ENCODE measurements around the gene RLBP1.

RLBP1 gene

GRCh38 chr15:89231832-89232231 lies 10.5 kb upstream of the RLBP1 start:
- H3K36me3 ChIP-seq (ENCODE audit: insufficient read depth, insufficient read length, low read length): no peaks in the 10 kb centered on the region
- H3K4me1 ChIP-seq (ENCODE audit: insufficient read depth, insufficient read length): peaks cover under 1% of the 10 kb centered on the region
- no peak overlapping the region for H3K9ac ChIP-seq (ENCODE audit: insufficient read length, low read depth)
- TF ChIP-seq SUZ12 (IDR thresholded peaks at IDR 0.05; ENCODE audit: extremely low read depth, insufficient read depth, insufficient read length): no peak
- no peak for TF ChIP-seq ZNF274 (IDR thresholded peaks at IDR 0.05; ENCODE audit: low read depth, low read length)
- no peak for TF ChIP-seq YY1 (IDR thresholded peaks at IDR 0.05; ENCODE audit: insufficient read depth, insufficient read length)
- DNase-seq (ENCODE audit: low read depth, low spot score): no peak
- H3K9me3 ChIP-seq (ENCODE audit: insufficient read depth, low read length): no peaks in the 10 kb centered on the region
- no peak overlapping the region for H3K4me3 ChIP-seq (ENCODE audit: insufficient read length, low read depth)
- no peaks in the 10 kb centered on the region for H3K27me3 ChIP-seq (ENCODE audit: insufficient read depth, insufficient read length)

GRCh38 chr15:89230277-89230676 lies 8.9 kb upstream of the RLBP1 start:
- Histone ChIP-seq H3K9ac (ENCODE audit: insufficient read length, low read depth) (no peak overlapping the region), H3K9me3 (ENCODE audit: insufficient read depth, low read length) (no peaks in the 10 kb centered on the region), H3K4me3 (ENCODE audit: insufficient read length, low read depth) (no peak overlapping the region), H3K4me1 (ENCODE audit: insufficient read depth, insufficient read length) (peaks cover 3% of the 10 kb centered on the region), H3K36me3 (ENCODE audit: insufficient read depth, insufficient read length, low read length) (no peaks in the 10 kb centered on the region), H3K27me3 (ENCODE audit: insufficient read depth, insufficient read length) (no peaks in the 10 kb centered on the region)
- no peak for TF ChIP-seq SUZ12 (IDR thresholded peaks at IDR 0.05; ENCODE audit: extremely low read depth, insufficient read depth, insufficient read length)
- TF ChIP-seq ZNF274 (IDR thresholded peaks at IDR 0.05; ENCODE audit: low read depth, low read length): no peak
- no peak for TF ChIP-seq YY1 (IDR thresholded peaks at IDR 0.05; ENCODE audit: insufficient read depth, insufficient read length)
- no peak for DNase-seq (ENCODE audit: low read depth, low spot score)

GRCh38 chr15:89227425-89227824 lies 6.0 kb upstream of the RLBP1 start:
- peaks cover 3% of the 10 kb centered on the region for H3K4me1 ChIP-seq (ENCODE audit: insufficient read depth, insufficient read length)
- no peak for DNase-seq (ENCODE audit: low read depth, low spot score)
- H3K9me3 ChIP-seq (ENCODE audit: insufficient read depth, low read length): no peaks in the 10 kb centered on the region
- no peak overlapping the region for H3K9ac ChIP-seq (ENCODE audit: insufficient read length, low read depth)
- TF ChIP-seq SUZ12 (IDR thresholded peaks at IDR 0.05; ENCODE audit: extremely low read depth, insufficient read depth, insufficient read length) (no peak), YY1 (IDR thresholded peaks at IDR 0.05; ENCODE audit: insufficient read depth, insufficient read length) (no peak), ZNF274 (IDR thresholded peaks at IDR 0.05; ENCODE audit: low read depth, low read length) (no peak)
- H3K36me3 ChIP-seq (ENCODE audit: insufficient read depth, insufficient read length, low read length): no peaks in the 10 kb centered on the region
- no peaks in the 10 kb centered on the region for H3K27me3 ChIP-seq (ENCODE audit: insufficient read depth, insufficient read length)
- no peak overlapping the region for H3K4me3 ChIP-seq (ENCODE audit: insufficient read length, low read depth)

GRCh38 chr15:89226359-89227221 lies 5.2 kb upstream of the RLBP1 start:
- no peak overlapping the region for H3K9ac ChIP-seq (ENCODE audit: insufficient read length, low read depth)
- no peak overlapping the region for H3K4me3 ChIP-seq (ENCODE audit: insufficient read length, low read depth)
- TF ChIP-seq SUZ12 (IDR thresholded peaks at IDR 0.05; ENCODE audit: extremely low read depth, insufficient read depth, insufficient read length) (no peak), YY1 (IDR thresholded peaks at IDR 0.05; ENCODE audit: insufficient read depth, insufficient read length) (no peak), ZNF274 (IDR thresholded peaks at IDR 0.05; ENCODE audit: low read depth, low read length) (no peak)
- no peaks in the 10 kb centered on the region for H3K27me3 ChIP-seq (ENCODE audit: insufficient read depth, insufficient read length)
- DNase-seq (ENCODE audit: low read depth, low spot score): no peak
- H3K4me1 ChIP-seq (ENCODE audit: insufficient read depth, insufficient read length): peaks cover 3% of the 10 kb centered on the region
- no peaks in the 10 kb centered on the region for H3K9me3 ChIP-seq (ENCODE audit: insufficient read depth, low read length)
- no peaks in the 10 kb centered on the region for H3K36me3 ChIP-seq (ENCODE audit: insufficient read depth, insufficient read length, low read length)

- TF ChIP-seq SUZ12 (IDR thresholded peaks at IDR 0.05; ENCODE audit: extremely low read depth, insufficient read depth, insufficient read length): no peak
- no peak for TF ChIP-seq YY1 (IDR thresholded peaks at IDR 0.05; ENCODE audit: insufficient read depth, insufficient read length)
- DNase-seq (ENCODE audit: low read depth, low spot score): no peak
- H3K9me3 ChIP-seq (ENCODE audit: insufficient read depth, low read length): no peaks in the 10 kb centered on the region
- no peak overlapping the region for H3K9ac ChIP-seq (ENCODE audit: insufficient read length, low read depth)
- H3K36me3 ChIP-seq (ENCODE audit: insufficient read depth, insufficient read length, low read length): no peaks in the 10 kb centered on the region
- H3K27me3 ChIP-seq (ENCODE audit: insufficient read depth, insufficient read length): no peaks in the 10 kb centered on the region
- peaks cover 3% of the 10 kb centered on the region for H3K4me1 ChIP-seq (ENCODE audit: insufficient read depth, insufficient read length)
- no peak overlapping the region for H3K4me3 ChIP-seq (ENCODE audit: insufficient read length, low read depth)
These were observed 4.2 kb upstream of the RLBP1 start for GRCh38 chr15:89225588-89225987.

- no peak for TF ChIP-seq ZNF274 (IDR thresholded peaks at IDR 0.05; ENCODE audit: low read depth, low read length)
- TF ChIP-seq YY1 (IDR thresholded peaks at IDR 0.05; ENCODE audit: insufficient read depth, insufficient read length): no peak
- no peak for TF ChIP-seq SUZ12 (IDR thresholded peaks at IDR 0.05; ENCODE audit: extremely low read depth, insufficient read depth, insufficient read length)
- Histone ChIP-seq H3K9me3 (ENCODE audit: insufficient read depth, low read length) (no peaks in the 10 kb centered on the region), H3K36me3 (ENCODE audit: insufficient read depth, insufficient read length, low read length) (no peaks in the 10 kb centered on the region), H3K27me3 (ENCODE audit: insufficient read depth, insufficient read length) (no peaks in the 10 kb centered on the region), H3K9ac (ENCODE audit: insufficient read length, low read depth) (no peak overlapping the region), H3K4me1 (ENCODE audit: insufficient read depth, insufficient read length) (peaks cover 7% of the 10 kb centered on the region), H3K4me3 (ENCODE audit: insufficient read length, low read depth) (no peak overlapping the region)
- DNase-seq (ENCODE audit: low read depth, low spot score): no peak
These were observed 2.8 kb downstream of the RLBP1 start for GRCh38 chr15:89218531-89218930.

GRCh38 chr15:89217686-89218376 lies 3.5 kb downstream of the RLBP1 start:
- no peaks in the 10 kb centered on the region for H3K36me3 ChIP-seq (ENCODE audit: insufficient read depth, insufficient read length, low read length)
- no peak overlapping the region for H3K4me3 ChIP-seq (ENCODE audit: insufficient read length, low read depth)
- peaks cover 7% of the 10 kb centered on the region for H3K4me1 ChIP-seq (ENCODE audit: insufficient read depth, insufficient read length)
- no peak for TF ChIP-seq SUZ12 (IDR thresholded peaks at IDR 0.05; ENCODE audit: extremely low read depth, insufficient read depth, insufficient read length)
- TF ChIP-seq ZNF274 (IDR thresholded peaks at IDR 0.05; ENCODE audit: low read depth, low read length): no peak
- TF ChIP-seq YY1 (IDR thresholded peaks at IDR 0.05; ENCODE audit: insufficient read depth, insufficient read length): no peak
- no peak for DNase-seq (ENCODE audit: low read depth, low spot score)
- no peaks in the 10 kb centered on the region for H3K9me3 ChIP-seq (ENCODE audit: insufficient read depth, low read length)
- H3K9ac ChIP-seq (ENCODE audit: insufficient read length, low read depth): no peak overlapping the region
- no peaks in the 10 kb centered on the region for H3K27me3 ChIP-seq (ENCODE audit: insufficient read depth, insufficient read length)

Measured in NT2/D1 (cell line).